Activated CD4-positive, CD25-positive, alpha-beta regulatory T cell (primary cell): Measurements from ENCODE around the gene UEVLD.
A peak's percentile ranks its signal among the peaks of the same experiment; 100 is the strongest.

Experiments
- DNase-seq, 4 experiments: peaks; one replicate each; lab custom pipeline; 2025; lab: John Stamatoyannopoulos, UW

Gene UEVLD

DNA sequence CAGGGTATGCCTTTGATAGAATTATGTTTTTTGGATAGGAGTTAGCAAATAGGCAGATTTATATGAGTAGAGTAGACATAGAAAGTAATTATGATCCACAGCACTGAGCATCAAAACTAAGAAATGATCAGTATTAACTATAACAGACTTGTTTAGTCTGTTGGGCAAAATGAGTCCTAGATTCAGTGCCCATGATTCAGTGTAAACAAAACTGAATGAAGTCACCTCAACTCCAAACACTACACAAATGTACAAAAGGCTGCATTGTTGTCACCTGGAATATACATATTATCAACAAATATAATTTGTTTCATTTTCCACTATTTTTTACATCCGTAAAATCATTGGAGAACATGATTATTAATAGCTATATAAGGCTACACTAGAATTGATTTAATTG lies 6.7 kb downstream of the UEVLD start:
- no peak for DNase-seq

DNA sequence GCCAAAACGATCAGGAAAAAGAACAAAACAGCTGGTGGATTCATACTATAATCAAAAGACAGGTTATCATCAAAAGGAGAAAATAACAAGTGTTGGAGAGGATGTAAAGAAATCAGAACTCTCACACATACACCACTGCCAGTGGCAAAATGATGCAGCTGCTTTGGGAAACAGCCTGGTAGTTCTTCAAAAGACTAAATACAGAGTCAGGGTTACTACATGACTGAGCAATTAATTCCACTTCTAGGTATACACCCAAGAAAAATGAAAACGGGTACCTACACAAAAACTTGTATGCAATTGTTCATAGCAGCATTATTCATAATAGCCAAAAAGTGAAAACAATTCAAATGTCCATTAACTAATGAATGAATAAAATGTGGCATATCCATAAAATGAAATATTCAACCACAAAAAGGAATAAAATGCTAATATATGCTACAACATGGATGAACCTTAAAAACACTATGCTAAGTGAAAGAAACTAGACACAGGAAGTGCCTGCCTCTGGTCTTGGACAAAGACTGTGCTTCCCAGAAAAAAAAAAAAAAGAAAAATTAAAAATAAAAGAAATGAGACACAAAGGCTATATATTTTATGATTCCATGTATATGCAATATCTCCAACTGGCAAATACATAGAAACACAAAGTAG lies 8.3 kb downstream of the UEVLD start:
- DNase-seq: no peak

DNA sequence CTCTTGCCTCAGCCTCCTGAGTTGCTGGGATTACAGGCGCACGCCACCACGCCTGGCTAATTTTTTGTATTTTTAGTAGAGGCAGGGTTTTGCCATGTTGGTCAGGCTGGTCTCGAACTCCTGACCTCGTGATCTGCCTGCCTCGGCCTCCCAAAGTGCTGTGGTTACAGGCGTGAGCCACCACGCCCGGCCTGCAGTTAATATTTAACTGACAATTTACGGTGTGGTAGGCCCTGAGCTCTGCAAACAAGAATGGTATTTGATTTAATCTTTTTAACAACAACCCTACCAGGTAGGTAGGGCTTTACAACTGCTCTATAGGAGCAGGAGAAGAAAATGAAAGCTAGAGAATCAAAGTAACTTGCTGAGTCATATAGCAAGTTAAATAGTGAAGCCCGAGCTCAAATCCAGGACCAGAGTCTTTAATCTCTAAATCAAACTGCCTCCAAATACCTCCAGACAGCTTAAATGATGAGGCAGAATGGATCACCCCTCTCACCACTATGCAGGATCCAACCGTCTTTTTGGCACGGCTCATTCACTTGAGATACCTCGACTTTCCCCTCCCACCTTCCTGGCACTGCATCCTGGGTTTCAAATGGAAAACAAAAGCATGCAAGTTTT lies 9.4 kb downstream of the UEVLD start:
- no peak for DNase-seq

DNA sequence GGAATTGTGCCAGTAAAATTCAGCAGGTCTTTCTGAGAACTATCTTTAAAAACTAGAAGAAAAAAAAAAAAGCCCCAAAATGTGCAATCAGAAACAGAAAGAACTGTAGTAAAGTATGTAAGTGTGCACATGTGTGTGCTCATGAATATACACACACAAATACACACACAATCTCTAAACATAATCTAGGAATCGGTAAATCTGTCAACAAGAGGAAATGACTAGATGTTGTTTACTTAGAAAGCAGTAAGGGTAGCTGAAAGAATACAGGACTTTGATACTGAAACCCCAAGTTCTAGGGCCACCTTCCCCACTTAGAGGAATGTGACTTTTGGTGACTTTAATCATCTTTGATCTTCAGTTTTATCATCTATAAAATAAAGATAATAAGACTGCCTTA lies 13.2 kb downstream of the UEVLD start:
- no peak for DNase-seq

DNA sequence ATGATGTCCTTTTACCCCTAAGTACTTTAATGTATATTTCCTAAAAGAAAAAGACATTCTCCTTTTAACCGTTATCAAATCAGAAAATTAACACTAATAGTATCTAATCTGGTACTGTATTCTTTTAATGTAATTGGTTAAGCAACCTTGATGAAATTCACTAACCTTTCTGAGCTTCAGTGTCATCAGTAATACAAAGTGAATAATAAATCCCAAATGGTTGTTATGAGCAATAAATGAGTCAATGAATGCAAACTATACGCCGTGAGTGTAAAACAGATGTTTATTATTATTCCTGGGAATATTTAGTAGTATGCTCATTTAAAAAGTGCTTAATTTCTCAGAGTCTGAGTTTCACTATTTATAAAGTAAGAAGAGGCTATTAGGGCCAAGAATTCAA lies 21.5 kb downstream of the UEVLD start:
- DNase-seq: no peak

DNA sequence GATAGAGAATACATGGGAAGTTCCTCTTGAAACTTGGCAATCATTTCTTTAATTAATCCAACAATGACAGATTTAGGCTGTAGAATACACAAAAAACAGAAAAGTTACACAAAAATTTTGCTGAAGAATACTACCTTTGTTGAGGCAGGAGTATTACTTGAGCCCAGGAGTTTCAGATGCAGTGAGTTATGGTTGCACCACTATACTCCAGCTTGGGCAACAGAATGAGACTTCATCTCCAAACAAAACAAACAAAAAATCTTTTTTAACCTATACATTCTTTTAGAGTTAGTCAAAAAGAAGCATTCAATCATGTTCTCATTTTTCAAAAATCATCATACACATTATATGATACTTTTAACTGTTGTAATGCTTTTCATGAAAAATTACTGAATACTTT lies 22.1 kb downstream of the UEVLD start:
- no peak for DNase-seq

DNA sequence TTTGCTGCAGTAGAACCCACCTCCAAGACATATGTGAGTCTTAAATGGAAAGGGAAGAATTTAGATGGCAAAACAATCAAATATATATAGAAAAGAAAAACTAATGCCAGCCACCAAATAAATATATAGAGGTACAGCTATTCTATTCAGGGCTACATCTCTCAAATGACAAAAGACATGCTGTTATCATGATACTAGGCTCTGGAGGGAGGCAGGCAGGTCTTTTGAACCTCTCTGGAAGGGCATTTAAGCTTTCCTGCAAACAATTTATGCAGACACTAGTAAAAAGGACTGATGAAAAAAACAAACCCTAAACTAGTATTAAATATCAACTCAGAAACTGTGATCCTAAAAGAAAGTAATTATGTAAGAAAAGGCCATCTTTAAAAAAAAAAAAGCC lies 24.4 kb downstream of the UEVLD start:
- no peak for DNase-seq

DNA sequence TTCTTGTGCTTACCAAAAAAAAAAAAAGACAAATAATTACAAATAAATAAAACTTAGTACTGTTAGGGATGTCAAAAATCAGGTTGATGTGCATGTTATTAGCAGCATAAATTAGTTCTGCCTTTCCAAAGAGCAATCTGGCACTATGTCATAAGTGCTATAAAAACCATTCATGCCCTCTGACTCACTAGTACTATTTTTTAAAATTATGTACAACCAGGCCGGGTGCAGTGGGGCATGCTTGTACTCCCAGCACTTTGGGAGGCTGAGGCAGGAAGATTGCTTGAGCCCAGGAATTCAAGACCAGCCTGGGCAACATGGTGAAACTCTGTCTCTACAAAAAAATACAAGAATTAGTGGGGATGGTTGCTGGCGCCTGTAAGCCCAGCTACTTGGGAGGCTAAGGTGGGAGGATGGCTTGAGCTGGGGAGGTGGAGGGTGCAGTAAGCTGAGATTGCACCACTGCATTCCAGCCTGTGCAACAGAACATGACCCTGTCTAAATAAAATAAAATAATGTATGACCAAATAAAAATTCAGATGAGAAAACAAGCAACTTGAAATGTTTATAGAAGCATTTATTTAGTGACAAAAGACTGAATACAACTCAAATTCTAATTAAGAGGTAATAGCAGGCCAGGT lies 25.3 kb downstream of the UEVLD start:
- DNase-seq: no peak

DNA sequence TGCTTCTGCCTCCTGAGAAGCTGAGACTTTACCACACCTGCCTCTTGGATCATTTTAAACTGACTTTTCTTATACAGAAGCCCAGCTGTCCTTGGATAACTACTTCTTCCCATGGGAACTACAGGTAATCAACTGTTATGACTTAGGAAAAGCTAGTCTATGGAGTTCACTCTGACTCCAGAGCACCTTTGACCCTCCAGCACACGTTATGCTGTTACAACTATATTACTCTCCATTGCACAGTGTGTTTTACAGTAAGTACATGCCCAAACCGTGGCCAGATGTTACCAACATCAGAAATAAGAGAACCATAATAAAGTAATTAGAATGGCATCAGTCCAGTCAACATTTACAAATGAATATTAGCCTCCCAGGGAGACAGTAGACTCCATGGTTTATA lies 40.5 kb downstream of the UEVLD start:
- DNase-seq: no peak

DNA sequence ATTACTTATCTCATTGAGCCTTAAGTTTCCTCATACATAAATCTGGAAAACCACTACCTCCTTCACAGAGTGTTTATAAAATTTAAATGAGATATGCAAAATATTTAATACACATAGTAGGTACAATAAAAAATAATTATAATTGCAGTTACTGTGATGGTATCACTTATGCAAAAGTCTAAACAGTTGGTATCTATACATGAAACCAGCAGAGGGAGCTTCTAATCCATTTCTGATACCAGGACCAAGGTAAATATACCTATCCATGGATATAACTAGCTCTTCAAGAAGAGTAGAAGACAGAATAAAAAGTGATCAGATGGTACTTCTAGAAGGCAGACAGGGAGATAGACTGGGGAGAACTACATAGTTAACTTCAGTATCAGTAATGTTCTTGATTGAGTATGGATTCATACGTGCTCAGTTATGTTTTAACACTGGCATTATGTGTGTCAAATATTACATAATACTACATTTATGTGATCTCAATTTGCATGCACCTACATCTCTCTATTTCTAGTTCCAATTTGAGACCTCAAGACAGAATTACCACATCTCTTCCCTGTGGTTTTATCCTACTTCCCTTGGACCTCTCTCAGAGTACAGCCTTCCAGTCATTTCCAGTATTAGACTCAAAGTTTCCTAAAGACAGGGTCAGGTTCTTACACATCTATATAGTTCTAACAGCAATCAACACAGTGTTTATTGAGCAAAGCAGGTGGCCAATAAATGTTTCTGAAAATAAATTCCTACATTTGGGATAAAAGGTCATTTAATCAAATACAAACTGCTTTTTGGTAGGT lies 48.1 kb downstream of the UEVLD start:
- no peak for DNase-seq

DNA sequence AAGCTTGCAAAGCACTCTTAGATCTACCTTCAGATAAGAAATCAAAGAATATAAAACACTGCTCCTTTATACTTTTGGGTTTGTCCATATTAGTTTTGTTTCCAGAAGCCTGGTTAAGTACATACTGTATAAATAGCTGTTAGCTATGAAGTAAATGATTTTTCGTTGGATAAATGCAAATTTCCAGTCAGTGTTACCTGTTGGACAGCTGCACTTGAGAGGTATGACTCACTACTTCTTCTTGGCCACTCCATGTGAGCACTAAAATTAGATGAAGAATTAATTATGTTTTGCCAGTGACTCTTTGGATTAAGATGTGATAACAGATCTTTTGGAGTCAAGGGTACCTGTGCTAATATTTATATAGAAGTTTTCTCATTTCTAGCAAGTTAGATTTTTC lies 52.3 kb downstream of the UEVLD start:
- no peak for DNase-seq

DNA sequence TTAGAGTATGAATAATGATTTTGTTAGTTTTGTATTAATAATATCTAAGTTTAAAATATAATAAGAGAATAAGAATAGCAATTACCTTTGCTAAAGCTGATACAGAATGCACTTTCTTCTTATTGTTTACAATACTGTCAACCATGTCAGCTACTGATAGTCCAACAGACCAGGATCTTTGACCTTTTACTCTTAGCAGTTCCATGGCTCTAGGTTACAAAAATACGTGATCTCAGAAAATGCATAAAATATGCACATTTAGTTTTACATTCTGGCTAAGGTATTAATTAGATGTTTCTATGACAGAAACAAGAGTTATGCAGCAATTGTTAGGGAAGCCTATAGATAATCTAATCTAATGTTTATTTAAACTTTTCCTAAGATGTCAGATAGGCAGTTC lies 54.3 kb downstream of the UEVLD start:
- DNase-seq: no peak

DNA sequence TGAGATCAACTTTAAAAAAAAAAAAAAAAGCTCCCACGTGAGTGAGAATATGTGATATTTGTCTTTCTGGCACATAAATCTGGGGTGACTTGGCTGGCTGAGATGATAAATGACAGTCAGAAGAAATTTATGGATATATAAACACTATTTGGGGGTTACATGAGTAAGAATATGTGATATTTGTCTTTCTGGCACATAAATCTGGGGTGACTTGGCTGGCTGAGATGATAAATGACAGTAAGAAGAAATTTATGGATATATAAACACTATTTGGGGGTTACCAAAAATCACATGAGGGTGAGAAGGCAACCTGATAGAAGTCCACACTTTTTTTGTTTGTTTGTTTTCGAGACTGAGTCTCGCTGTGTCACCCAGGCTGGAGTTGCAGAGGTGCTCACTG lies 55.2 kb downstream of the UEVLD start:
- no peak for DNase-seq

DNA sequence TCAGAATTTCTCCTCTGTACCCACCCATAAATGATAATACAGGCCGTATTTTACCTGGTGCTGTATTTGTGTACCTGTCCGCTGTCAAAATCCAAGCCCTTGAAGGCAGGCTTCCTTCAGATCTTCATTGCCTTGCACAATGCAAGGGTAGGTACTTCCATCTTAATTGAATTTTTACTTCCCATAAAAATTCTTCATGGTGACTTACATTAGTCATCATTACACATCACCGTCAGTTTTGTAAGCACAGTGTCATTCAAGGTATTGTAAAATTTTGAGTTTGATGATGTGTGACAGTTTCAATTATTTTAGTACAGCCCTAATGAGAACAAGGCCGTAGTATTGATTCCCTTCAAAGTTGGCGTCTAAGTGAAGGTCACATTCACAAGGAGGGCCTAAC lies 61.0 kb downstream of the UEVLD start:
- no peak for DNase-seq

DNA sequence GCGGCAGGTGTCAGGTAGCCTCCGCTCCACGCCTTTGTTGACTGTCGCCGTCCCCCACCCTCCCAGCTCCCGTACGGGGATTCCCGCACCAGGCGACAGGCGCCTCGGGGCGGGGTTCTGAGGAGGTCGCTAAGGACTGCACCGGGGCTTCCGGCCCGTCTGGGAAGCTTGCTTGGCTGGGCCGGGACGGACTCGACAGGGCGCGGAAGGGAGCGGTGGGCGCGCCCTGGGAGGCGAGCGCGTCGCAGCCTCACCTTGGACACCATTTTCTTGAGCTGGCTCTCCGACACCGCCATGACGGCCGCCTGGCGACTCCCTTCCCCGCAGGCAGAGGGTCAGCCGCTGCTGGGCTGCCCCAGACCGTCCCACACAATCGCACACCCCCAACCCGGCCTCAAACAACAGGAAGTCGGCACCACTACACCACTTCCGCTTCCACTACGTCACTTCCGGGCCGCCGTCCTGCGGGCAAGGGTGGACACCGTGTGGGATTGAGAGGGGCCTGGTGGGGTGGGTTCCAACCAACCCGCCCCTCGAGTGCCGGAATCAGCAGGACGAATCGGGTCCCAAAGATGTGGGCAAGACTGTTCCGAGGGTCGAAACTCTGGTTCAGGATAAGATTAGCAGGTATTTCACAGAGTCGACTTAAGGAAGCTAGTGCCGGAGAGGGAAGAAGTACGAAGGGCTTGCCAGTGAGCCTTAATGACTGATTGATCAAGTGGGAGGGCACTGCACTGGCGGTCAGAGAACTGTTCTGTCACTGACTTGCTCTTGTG lies 61.8 kb downstream of the UEVLD start, which contains the start of gene TSG101:
Gene TSG101, minus strand, starts transcription at position 422 of the 776 bp plus-strand sequence. Its CDS starts 126 bp downstream, at position 296.
- DNase-seq: peak; percentile 80 to 89 (median 84)

DNA sequence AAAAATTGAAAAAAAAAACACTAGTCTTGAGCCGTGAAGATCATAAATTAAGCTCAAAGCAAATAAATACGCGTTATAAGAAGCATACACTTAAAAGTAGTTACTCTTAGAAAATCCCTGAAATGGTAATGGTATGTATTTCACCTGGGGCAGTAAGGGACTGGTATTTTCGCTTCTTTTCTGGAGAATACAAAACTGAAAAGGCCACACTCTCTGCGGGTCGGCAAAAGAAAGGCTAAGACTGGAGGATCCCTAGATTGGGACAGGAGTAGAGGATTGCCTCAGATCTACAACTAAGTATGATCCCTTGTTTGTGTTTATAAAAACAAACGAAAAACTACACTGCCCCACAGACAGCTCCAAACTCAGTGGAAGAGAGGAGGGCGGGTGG lies 62.4 kb downstream of the UEVLD start:
- DNase-seq: no peak

DNA sequence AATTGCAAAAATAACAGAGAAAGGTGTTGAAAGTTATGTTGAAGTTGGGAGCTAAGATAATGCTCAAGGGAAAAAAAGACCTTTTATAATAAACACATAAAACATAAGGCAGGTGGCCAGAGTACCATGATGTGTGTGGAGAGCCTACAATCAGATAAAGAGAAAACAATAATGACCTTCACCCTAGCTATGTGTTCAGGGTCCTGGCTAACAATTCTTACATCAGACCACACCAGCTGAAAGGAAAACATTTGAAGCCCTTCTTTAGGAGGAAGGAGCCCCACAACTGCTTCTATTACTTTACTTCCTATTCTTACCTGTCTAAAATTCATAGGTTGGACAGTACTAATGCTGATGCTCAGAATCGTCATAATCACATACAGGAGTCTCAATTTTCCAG lies 64.3 kb downstream of the UEVLD start:
- DNase-seq: no peak

DNA sequence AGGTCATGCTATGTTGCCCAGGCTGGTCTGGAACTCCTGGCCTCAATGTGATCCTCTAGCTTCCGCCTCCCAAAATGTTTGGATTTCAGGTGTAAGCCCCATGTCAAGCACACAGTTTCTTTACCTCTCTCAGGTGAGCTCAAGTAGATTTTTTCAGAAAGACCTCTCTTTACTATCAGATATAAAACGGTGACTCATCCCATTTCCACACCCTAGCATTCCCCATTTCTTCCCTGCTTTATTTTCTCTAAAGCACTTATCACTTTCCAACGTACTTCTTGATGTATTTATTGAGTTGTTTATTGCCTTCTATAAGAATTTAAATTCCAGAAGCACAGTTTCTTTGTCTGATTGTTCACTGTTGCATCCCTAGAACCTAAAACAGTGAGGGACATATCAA lies 65.5 kb downstream of the UEVLD start:
- no peak for DNase-seq

DNA sequence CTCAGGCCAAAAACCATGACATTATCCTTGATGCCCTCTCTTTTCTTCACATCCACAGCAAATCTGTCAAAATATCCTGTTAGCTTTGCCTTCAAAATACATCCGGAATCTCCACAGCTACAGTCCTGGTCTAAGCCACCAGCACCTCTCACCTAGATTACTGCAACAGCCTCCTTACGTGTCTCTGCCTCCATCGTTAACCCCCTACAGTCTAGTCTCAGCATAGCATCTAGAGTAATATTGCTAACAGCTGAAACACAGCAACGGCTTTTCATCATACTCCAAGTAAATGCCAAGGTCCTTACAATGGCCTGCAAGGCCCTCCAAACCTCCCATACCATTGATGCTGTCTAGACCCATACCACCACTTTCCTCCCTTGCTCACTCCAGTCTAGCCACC lies 66.1 kb downstream of the UEVLD start:
- no peak for DNase-seq

DNA sequence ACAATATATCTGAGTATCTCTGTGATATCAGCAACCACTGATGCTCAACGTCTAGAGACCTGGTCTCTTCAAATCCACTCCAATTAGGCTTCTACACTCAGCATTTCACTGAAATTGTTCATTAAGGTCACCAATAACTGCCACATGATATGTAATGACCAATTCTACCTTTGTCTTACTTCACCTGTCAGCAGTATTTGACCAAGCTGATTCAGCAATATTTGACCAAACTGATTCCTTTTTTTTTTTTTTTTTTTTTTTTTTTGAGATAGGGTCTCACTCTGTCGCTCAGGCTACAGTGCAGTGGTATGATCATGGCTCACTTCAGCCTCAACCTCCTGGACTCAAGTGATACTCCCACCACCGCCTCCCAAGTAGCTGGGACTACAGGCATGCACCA lies 67.4 kb downstream of the UEVLD start:
- DNase-seq: no peak

DNA sequence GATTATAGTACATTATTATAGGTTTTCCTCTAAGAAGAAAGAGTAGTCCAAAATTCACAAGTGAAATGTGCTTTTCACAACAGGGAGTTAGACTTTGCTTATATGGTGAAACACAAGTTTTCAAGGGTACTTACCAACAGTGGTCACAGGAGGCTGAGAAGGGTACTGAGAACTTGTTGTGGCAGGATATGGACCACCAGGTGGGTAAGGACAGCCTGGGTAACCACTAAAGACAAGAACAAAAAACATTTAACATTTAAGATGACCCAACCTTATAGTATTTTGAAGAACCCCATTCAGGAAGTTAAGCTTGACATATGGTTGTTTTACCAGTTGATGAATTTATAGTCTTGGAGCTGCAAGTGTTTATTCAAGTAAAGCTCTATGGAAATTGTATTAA lies 86.2 kb downstream of the UEVLD start:
- no peak for DNase-seq

DNA sequence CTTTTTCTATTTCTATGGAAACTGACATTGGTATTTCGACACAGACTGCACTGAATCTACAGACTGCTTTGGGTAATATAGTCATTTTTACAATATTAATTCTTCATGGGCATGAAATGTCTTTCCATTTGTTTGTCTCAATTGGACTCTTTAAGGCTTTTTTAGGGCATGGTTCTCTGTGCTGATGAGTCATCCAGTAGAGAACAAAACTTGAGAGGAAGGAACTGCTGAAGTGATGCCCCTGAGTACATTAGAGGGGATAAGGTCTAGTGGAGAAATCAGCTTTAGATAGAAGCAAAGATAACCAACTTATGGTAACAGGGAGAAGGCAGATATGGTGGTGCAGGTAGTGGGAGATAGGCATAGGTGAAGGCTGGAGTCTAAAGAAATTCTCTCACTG lies 86.9 kb downstream of the UEVLD start:
- no peak for DNase-seq
